ENCODE measurements around the gene MMEL1. TPM values are rescaled to one million over a fixed set of nuclear protein-coding genes. Genes with fewer than 3 reads are reported as not detected.

The MMEL1 gene
- total and polyA plus RNA-seq, 2 of the 13 experiments (the other 11 are each of a cell fraction or from before 2014, with no cell fraction given): 0.48 TPM; not detected in 1

GRCh38 chr1:2564815-2565374, 67.9 kb downstream of the MMEL1 start:
- Histone ChIP-seq H3K4me2 (ENCODE audit: low read depth, low read length) (no peak overlapping the region), H2AFZ (ENCODE audit: low read length) (no peak overlapping the region), H3K9me3 (ENCODE audit: low read length) (no peaks in the 10 kb centered on the region), H3K79me2 (ENCODE audit: insufficient read depth, low read length) (no peaks in the 10 kb centered on the region), H3K27ac (ENCODE audit: extremely low read length, insufficient read depth, low read length) (no peak overlapping the region), H3K9ac (ENCODE audit: insufficient read depth, low read depth, low read length) (no peak overlapping the region), H3K27me3 (ENCODE audit: control insufficient read depth in 1 of 2, insufficient read depth in 2 of 2, low read length in 2 of 2) (peaks cover 5 to 26% of the 10 kb centered on the region in 2 experiments; a peak in 4 of 5 replicates), H3K4me1 (ENCODE audit: insufficient read depth, low read length) (peaks cover 17% of the 10 kb centered on the region), H3K4me3 (replicated peaks in 1 of 3; ENCODE audit: insufficient read depth in 1 of 3, low read depth in 2 of 3, low read length in 3 of 3) (no peak overlapping the region), H4K20me1 (ENCODE audit: insufficient read depth, low read length) (no peaks in the 10 kb centered on the region), H3K36me3 (replicated peaks in 1 of 2; ENCODE audit: control insufficient read depth in 1 of 2, insufficient read depth in 2 of 2, low read length in 2 of 2) (no peaks in the 10 kb centered on the region; a peak in 1 of 5 replicates)
- ChIA-PET CTCF (ENCODE audit: low intra/inter-chr PET ratio, low total read pairs) (no interaction called here), POLR2A (interaction anchor here (0.8 to 1.7 kb wide), 2 partner anchors 8 to 19 kb away, joined by 3 to 5 read pairs; partner anchors contain the start of gene TNFRSF14)
- 55% methylated on average over 6 of the region's 14 CpGs for WGBS (ENCODE audit: low lambda C conversion rate)
- FAIRE-seq (no peak), DNase-seq (ENCODE audit: low spot score) (no peak), ATAC-seq (no peak)
- intact Hi-C loops (cut with micrococcal nuclease; ENCODE audit: unreplicated experiment) (no loop called here), in situ Hi-C loops (cut with HindIII; ENCODE audit: extremely low pct_ligation_motif_present, low pct_unique_long_range_greater_than_20kb) (no loop called here)
- BruUV-seq (replicated peaks): no TSS peak
- no peak for TF ChIP-seq MZF1 (CRISPR knock-in tag; IDR thresholded peaks at IDR 0.05; ENCODE audit: borderline replicate concordance)
- no peak for TF ChIP-seq HIC2 (CRISPR knock-in tag; IDR thresholded peaks at IDR 0.05; ENCODE audit: low read depth)
- TF ChIP-seq KDM2A (CRISPR knock-in tag; IDR thresholded peaks at IDR 0.05; ENCODE audit: borderline replicate concordance, low read depth): peak; percentile 19; the same call in 1 of the 2 replicates
- TF ChIP-seq AGO2 (optimal IDR thresholded peaks at IDR 0.05; ENCODE audit: low read depth, low read length): peak; percentile 2
- no peak for TF ChIP-seq NONO (IDR thresholded peaks at IDR 0.05)
- TF ChIP-seq NONO (CRISPR knock-in tag; conservative IDR thresholded peaks at IDR 0.05): no peak
- peak; percentile 58 for TF ChIP-seq AGO1 (IDR thresholded peaks at IDR 0.05; ENCODE audit: low read depth, low read length, poor library complexity, severe bottlenecking)
- TF ChIP-seq SIX1 (CRISPR knock-in tag; IDR thresholded peaks at IDR 0.05; ENCODE audit: borderline replicate concordance): no peak
- no peak for TF ChIP-seq NFAT5 (CRISPR knock-in tag; IDR thresholded peaks at IDR 0.05)
- no peak for TF ChIP-seq PHF8 (CRISPR knock-in tag; IDR thresholded peaks at IDR 0.05)
- no peak for TF ChIP-seq NR0B2 (CRISPR knock-in tag; IDR thresholded peaks at IDR 0.05)
- TF ChIP-seq JUND (CRISPR knock-in tag; IDR thresholded peaks at IDR 0.05): no peak
- no peak for TF ChIP-seq ZFP36L1 (CRISPR knock-in tag; IDR thresholded peaks at IDR 0.05)
- no peak for TF ChIP-seq SRSF4 (IDR thresholded peaks at IDR 0.05; ENCODE audit: low read depth, low read length, poor library complexity, severe bottlenecking)
- TF ChIP-seq NFE2L1 (CRISPR knock-in tag; IDR thresholded peaks at IDR 0.05; ENCODE audit: borderline replicate concordance): no peak
- TF ChIP-seq POLR2AphosphoS2 (IDR thresholded peaks at IDR 0.05; ENCODE audit: low read depth, low read length): no peak
- no peak for TF ChIP-seq KAT8 (CRISPR knock-in tag; IDR thresholded peaks at IDR 0.05)

All from HepG2 (cell line).